Smooth muscle cell (in vitro differentiated cells): ENCODE data around the gene MRPL17. TPM values are rescaled to one million over a fixed set of nuclear protein-coding genes. Genes with fewer than 3 reads are reported as not detected.

Source experiments
- DNase-seq: peaks from one replicate; lab custom pipeline; 2025; ENCODE audit not compliant: unreplicated experiment; lab: John Stamatoyannopoulos, UW
- H2AFZ ChIP-seq: fragments of 200-600 bp; sonication (generic); 2 replicates; pipeline ENCODE4 v1.6.0; 2016; ENCODE audit warnings: antibody characterized with exemption, low read depth, mild to moderate bottlenecking
- H3F3A ChIP-seq: fragments of 200-600 bp; sonication (generic); 2 replicates; pipeline ENCODE4 v1.6.0; 2017; ENCODE audit warnings: antibody characterized with exemption, low read depth
- H3K27ac ChIP-seq: fragments of 200-600 bp; sonication (generic); 2 replicates; pipeline ENCODE4 v1.5.1; 2016; ENCODE audit warnings: low read depth, mild to moderate bottlenecking
- H3K27me3 ChIP-seq: fragments of 200-600 bp; sonication (generic); 2 replicates; pipeline ENCODE4 v1.6.1; 2016; ENCODE audit warnings: low read depth, mild to moderate bottlenecking
- H3K36me3 ChIP-seq: fragments of 200-600 bp; sonication (generic); 2 replicates; pipeline ENCODE4 v1.5.1; 2016; ENCODE audit warnings: low read depth
- H3K4me1 ChIP-seq: fragments of 200-600 bp; sonication (generic); 2 replicates; pipeline ENCODE4 v1.5.1; 2016; ENCODE audit warnings: low read depth
- H3K4me2 ChIP-seq: fragments of 200-600 bp; sonication (generic); 2 replicates; pipeline ENCODE4 v1.6.0; 2016; ENCODE audit warnings: mild to moderate bottlenecking
- H3K4me3 ChIP-seq: fragments of 200-600 bp; sonication (generic); 2 replicates; pipeline ENCODE4 v1.5.1; 2016; ENCODE audit warnings: mild to moderate bottlenecking
- H3K79me2 ChIP-seq: fragments of 200-600 bp; sonication (generic); 2 replicates; pipeline ENCODE4 v1.6.0; 2016; ENCODE audit warnings: low read depth, mild to moderate bottlenecking
- H3K9ac ChIP-seq: fragments of 200-600 bp; sonication (generic); 2 replicates; pipeline ENCODE4 v1.6.0; 2016; ENCODE audit warnings: low read depth
- H3K9me3 ChIP-seq: fragments of 200-600 bp; sonication (generic); replicated peaks from 2 replicates; pipeline ENCODE4 v1.5.1; 2016; ENCODE audit warnings: low read depth
- H4K20me1 ChIP-seq: fragments of 200-600 bp; sonication (generic); 2 replicates; pipeline ENCODE4 v1.6.0; 2016; ENCODE audit warnings: low read depth
- WGBS: methylation state at CpG from one replicate; pipeline ENCODE4 v1.1.7; 2016; ENCODE audit warnings: low lambda C conversion rate; 5-methylcytosine and 5-hydroxymethylcytosine counted together
- polyA plus RNA-seq: library from polyadenylated mRNA; unstranded; fragments of >200 nt; fragmentation: Nextera tagmentation; extraction: Ambion mirVana; gene quantifications from 2 replicates; pipeline ENCODE4 v1.2.1, GENCODE V29; 2016
- total RNA-seq: library from RNA; depleted of rRNA; stranded (reverse); fragments of >200 nt; gene quantifications from 2 replicates; pipeline ENCODE4 v1.2.3, GENCODE V29; 2014
- TF ChIP-seq, protein P1 (sequence below): fragments of 200-600 bp; sonication (generic); IDR thresholded peaks from 2 replicates; pipeline ENCODE4 v1.5.1; 2017; ENCODE audit warnings: borderline replicate concordance, mild to moderate bottlenecking, antibody characterized with exemption; ENCODE audit not compliant: insufficient read depth, poor library complexity, severe bottlenecking

The MRPL17 gene
- total and polyA plus RNA-seq, 2 experiments from 2014 or later, result 77.4 to 132 TPM

DNA sequence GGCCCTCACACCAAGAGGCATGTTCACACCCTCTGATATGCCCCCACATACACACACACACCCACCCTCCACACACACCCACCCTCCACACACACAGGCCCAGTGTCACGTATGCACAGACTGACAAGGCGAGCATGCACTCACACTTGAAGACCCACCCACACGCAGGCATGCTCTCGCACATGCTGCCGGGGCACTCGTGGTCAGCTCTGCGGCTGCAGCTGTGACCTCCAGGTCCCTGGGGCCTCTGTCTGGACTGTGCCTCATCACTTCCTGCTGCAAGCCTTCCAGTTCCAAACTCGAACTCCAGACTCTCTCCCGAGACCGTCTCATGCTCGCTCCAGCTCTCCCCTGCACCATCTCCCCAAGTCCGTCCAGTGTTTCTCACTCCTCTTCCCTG, 37.1 kb downstream of the MRPL17 start:
- peak overlapping the region; percentile 14 for H3K4me3 ChIP-seq
- WGBS, result 51% methylated on average over 12 of the region's 12 CpGs

DNA sequence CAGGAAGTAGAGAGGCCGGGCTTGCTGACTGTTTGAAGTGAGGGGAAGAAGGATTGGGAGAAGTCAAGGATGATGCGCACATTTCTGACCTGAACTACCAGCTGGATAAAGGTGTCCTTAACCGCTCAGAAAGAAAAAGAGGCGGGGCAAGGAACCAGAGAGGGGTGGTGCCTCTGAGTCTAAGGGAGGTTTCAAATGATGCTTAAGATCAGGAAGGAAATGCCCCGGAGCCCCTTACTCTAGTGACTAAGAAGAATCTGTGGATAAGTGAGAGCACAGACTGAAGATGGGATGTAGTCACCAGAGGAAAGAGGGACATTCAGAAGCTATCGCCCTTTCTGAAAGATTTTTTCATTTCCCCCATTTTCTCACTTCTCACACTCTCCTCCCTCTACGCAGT, 40.2 kb downstream of the MRPL17 start:
- Histone ChIP-seq H3K27ac (no peak overlapping the region), H3F3A (peaks cover 4% of the 10 kb centered on the region), H2AFZ (no peak overlapping the region), H3K4me3 (no peak overlapping the region), H3K36me3 (no peaks in the 10 kb centered on the region), H3K9me3 (no peaks in the 10 kb centered on the region), H4K20me1 (peaks cover 62% of the 10 kb centered on the region), H3K4me1 (peaks cover 11% of the 10 kb centered on the region), H3K27me3 (no peaks in the 10 kb centered on the region), H3K9ac (no peak overlapping the region), H3K4me2 (no peak overlapping the region), H3K79me2 (peaks cover 30% of the 10 kb centered on the region)
- DNase-seq, result no peak
- WGBS, result 94% methylated on average over 7 of the region's 7 CpGs
- TF ChIP-seq, protein P1, sequence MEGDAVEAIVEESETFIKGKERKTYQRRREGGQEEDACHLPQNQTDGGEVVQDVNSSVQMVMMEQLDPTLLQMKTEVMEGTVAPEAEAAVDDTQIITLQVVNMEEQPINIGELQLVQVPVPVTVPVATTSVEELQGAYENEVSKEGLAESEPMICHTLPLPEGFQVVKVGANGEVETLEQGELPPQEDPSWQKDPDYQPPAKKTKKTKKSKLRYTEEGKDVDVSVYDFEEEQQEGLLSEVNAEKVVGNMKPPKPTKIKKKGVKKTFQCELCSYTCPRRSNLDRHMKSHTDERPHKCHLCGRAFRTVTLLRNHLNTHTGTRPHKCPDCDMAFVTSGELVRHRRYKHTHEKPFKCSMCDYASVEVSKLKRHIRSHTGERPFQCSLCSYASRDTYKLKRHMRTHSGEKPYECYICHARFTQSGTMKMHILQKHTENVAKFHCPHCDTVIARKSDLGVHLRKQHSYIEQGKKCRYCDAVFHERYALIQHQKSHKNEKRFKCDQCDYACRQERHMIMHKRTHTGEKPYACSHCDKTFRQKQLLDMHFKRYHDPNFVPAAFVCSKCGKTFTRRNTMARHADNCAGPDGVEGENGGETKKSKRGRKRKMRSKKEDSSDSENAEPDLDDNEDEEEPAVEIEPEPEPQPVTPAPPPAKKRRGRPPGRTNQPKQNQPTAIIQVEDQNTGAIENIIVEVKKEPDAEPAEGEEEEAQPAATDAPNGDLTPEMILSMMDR, result no peak

More for the DNA sequence above, 37.1 kb downstream of the MRPL17 start:
- H3K79me2 ChIP-seq, result peaks cover 32% of the 10 kb centered on the region
- peaks cover 9% of the 10 kb centered on the region for H3F3A ChIP-seq
- no peaks in the 10 kb centered on the region for H3K9me3 ChIP-seq
- peak overlapping the region; percentile 73 for H3K27ac ChIP-seq
- DNase-seq, result no peak
- TF ChIP-seq, protein P1, result no peak
- H4K20me1 ChIP-seq, result peaks cover 49% of the 10 kb centered on the region
- H3K27me3 ChIP-seq, result no peaks in the 10 kb centered on the region
- peak overlapping the region; percentile 61 for H3K4me2 ChIP-seq
- H2AFZ ChIP-seq, result no peak overlapping the region
- no peaks in the 10 kb centered on the region for H3K36me3 ChIP-seq
- H3K9ac ChIP-seq, result no peak overlapping the region
- H3K4me1 ChIP-seq, result peaks cover 11% of the 10 kb centered on the region

DNA sequence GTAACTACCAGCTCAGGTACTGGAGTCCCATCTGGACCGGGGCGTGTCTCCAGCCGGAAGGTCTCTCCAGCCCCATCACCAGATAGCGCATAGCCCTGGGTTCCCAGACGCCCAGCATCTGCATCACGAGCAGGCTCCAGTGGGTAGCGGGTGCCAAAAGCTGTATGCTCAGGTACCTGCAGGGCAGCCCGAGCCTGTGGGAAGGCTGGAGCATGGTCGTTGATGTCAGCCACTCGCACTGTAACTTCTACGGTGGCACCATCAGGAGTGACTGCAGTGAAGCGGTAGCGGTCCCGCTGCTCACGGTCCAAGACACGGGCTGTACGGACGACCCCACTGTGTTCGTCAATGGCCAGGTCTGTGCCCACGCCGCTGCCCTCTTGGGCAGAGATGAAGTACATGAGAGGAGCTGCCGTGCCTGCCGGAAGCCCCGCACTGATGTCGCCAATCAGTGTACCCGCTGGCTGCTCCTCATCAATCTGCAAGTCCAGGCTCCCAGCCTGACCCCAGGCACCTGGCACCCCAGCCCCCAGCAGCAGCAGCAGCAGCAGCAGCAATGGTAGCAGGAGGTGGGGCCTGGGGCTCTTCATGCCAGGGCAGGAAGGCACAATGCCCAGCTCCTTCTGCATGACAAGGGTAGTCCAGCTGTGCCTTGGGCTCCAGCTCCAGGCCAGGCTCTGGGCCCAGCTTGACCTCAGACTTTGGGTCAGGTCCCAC, 42.0 kb downstream of the MRPL17 start:
- H4K20me1 ChIP-seq, result peaks cover 68% of the 10 kb centered on the region
- no peak overlapping the region for H3K4me2 ChIP-seq
- H3K9me3 ChIP-seq, result no peaks in the 10 kb centered on the region
- no peaks in the 10 kb centered on the region for H3K27me3 ChIP-seq
- TF ChIP-seq, protein P1, result no peak
- H3K27ac ChIP-seq, result no peak overlapping the region
- H3K79me2 ChIP-seq, result peaks cover 37% of the 10 kb centered on the region
- H3F3A ChIP-seq, result no peaks in the 10 kb centered on the region
- H3K4me3 ChIP-seq, result no peak overlapping the region
- WGBS, result 97% methylated on average over 26 of the region's 26 CpGs
- no peak overlapping the region for H3K9ac ChIP-seq
- no peaks in the 10 kb centered on the region for H3K36me3 ChIP-seq
- H2AFZ ChIP-seq, result no peak overlapping the region
- H3K4me1 ChIP-seq, result no peaks in the 10 kb centered on the region
- no peak for DNase-seq
